ENCODE data around the gene UGT3A2. TPM values are rescaled to one million over a fixed set of nuclear protein-coding genes. Genes with fewer than 3 reads are reported as not detected.

The UGT3A2 gene
- total and polyA plus RNA-seq, 2 of the 4 experiments (the other 2 are of a cell fraction) = not detected

GRCh38 chr5:36040651-36041536 is 25.8 kb downstream of the UGT3A2 start:
- H4K5ac ChIP-seq (ENCODE audit: low read depth, low read length) = no peak overlapping the region
- no peaks in the 10 kb centered on the region for H4K20me1 ChIP-seq (ENCODE audit: insufficient read depth, low read length)
- dilution Hi-C loops (cut with HindIII; ENCODE audit: low sequenced_read_pairs, unreplicated experiment) = no loop called here
- no peak overlapping the region for H3K23ac ChIP-seq (ENCODE audit: low read depth, low read length)
- H2BK5ac ChIP-seq (ENCODE audit: low read depth, low read length, poor library complexity, severe bottlenecking) = no peak overlapping the region
- BruUV-seq (replicated peaks) = no TSS peak
- H2AK5ac ChIP-seq (ENCODE audit: low read depth, low read length) = no peak overlapping the region
- ChIA-PET CTCF (no interaction called here), POLR2A (ENCODE audit: unreplicated experiment) (no interaction called here)
- no peak overlapping the region for H3K4me3 ChIP-seq (ENCODE audit: insufficient read depth, low read depth, low read length)
- no peak overlapping the region for H3K18ac ChIP-seq (ENCODE audit: low read depth, low read length)
- no peaks in the 10 kb centered on the region for H3K9me3 ChIP-seq (ENCODE audit: control insufficient read depth, insufficient read depth, low read length)
- no peaks in the 10 kb centered on the region for H3K27me3 ChIP-seq (ENCODE audit: control insufficient read depth, insufficient read depth, low read length)
- TF ChIP-seq RAD21 (IDR thresholded peaks at IDR 0.05; ENCODE audit: low read length) (no peak), BHLHE40 (IDR thresholded peaks at IDR 0.05; ENCODE audit: low read depth, low read length) (no peak), ELK1 (IDR thresholded peaks at IDR 0.05; ENCODE audit: borderline replicate concordance, low read depth, low read length) (no peak), CHD1 (IDR thresholded peaks at IDR 0.05; ENCODE audit: low read depth, low read length) (no peak), USF2 (IDR thresholded peaks at IDR 0.05; ENCODE audit: low read depth, low read length) (no peak), NFE2L2 (IDR thresholded peaks at IDR 0.05; ENCODE audit: low read depth, low read length) (no peak), RFX5 (IDR thresholded peaks at IDR 0.05; ENCODE audit: low read depth, low read length) (no peak), MAFK (IDR thresholded peaks at IDR 0.05; ENCODE audit: low read depth, low read length) (no peak), MXI1 (IDR thresholded peaks at IDR 0.05; ENCODE audit: borderline replicate concordance, low read depth, low read length) (no peak), MAZ (IDR thresholded peaks at IDR 0.05; ENCODE audit: borderline replicate concordance, low read depth, low read length) (no peak), SMC3 (IDR thresholded peaks at IDR 0.05; ENCODE audit: low read depth, low read length) (no peak), CTCF (conservative IDR thresholded peaks at IDR 0.05; ENCODE audit: low read depth, low read length) (no peak)
- no peak overlapping the region for H2BK15ac ChIP-seq (ENCODE audit: low read depth, low read length)
- ATAC-seq (ENCODE audit: low read depth) (no peak), DNase-seq (no peak)
- no peak overlapping the region for H3K14ac ChIP-seq (replicated peaks; ENCODE audit: low read depth, low read length)
- WGBS, 2 experiments (ENCODE audit: extremely low coverage in 2 of 2, insufficient read length in 1 of 2) = no CpG with 5 or more reads among the region's 3 CpGs
- H3K27ac ChIP-seq (ENCODE audit: insufficient read depth, low read length) = no peak overlapping the region
- H3K56ac ChIP-seq (ENCODE audit: extremely low read depth, insufficient read depth, low read length) = no peak overlapping the region
- H3K4me1 ChIP-seq (ENCODE audit: control insufficient read depth, insufficient read depth, low read length) = no peaks in the 10 kb centered on the region
- H2BK120ac ChIP-seq (ENCODE audit: low read depth, low read length) = no peak overlapping the region
- no peaks in the 10 kb centered on the region for H3K9me1 ChIP-seq (ENCODE audit: insufficient read depth, low read length)
- no peaks in the 10 kb centered on the region for H3K79me1 ChIP-seq (ENCODE audit: low read depth in 1 of 2, low read length in 2 of 2)
- no peak overlapping the region for H3K9ac ChIP-seq (ENCODE audit: low read depth, low read length)
- in situ Hi-C loops (cut with MboI; ENCODE audit: low sequenced_read_pairs) = no loop called here
- no peak overlapping the region for H3K4me2 ChIP-seq (ENCODE audit: low read depth, low read length)
- H4K8ac ChIP-seq (ENCODE audit: low read depth in 2 of 2, low read length in 2 of 2) = no peak overlapping the region
- no peak overlapping the region for H3K4ac ChIP-seq (ENCODE audit: low read depth, low read length)
- no peak overlapping the region for H2BK20ac ChIP-seq (ENCODE audit: low read depth, low read length)
- H4K91ac ChIP-seq (ENCODE audit: insufficient read depth, low read depth, low read length) = no peak overlapping the region
- H2AK9ac ChIP-seq (replicated peaks; ENCODE audit: low read depth, low read length, poor library complexity) = no peak overlapping the region
- H3K36me3 ChIP-seq (ENCODE audit: control insufficient read depth, insufficient read depth, low read length) = no peaks in the 10 kb centered on the region
- no peak overlapping the region for H2AFZ ChIP-seq (replicated peaks; ENCODE audit: low read length, poor library complexity)
- intact Hi-C loops (cut with micrococcal nuclease) = no loop called here
